ENCODE results near the gene SETBP1.
"Not testable (repeated sequence)": the region's sequence is repeated elsewhere in the genome, so short reads cannot be mapped to it uniquely, and the experiment has no call there.

Gene SETBP1

DNA sequence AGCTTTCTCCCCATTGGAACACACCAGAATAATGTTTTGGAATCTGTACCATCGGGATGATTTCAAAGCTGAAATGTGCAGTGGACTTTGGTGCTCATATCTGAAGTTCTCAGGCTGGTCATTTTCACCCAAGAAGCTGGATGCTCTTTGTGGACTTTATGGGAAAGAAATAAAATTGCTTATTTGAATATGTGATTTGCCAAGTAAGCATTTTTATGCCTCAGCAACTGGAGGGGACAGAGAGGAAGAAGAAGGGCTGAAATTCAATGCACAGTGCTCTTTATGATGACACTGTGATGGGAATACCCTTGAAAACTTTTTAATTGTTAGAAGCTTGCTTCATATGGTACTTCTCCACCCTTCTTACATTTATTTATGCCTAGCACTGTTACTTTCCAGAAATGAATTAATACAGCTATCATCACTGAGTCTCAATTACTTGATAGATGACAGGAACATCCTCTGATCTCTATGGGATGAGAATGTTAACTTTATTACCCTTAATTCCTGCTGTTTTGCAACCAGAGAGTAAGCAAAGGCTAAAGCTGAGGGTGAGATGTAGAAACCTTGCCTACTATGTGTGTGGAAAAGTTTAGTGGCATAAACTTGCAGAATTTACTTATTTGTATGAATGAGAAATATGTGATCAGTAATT is 23.6 kb downstream of the SETBP1 start:
- DNase-seq (ENCODE audit: low read depth in 2 of 2) = no peak

DNA sequence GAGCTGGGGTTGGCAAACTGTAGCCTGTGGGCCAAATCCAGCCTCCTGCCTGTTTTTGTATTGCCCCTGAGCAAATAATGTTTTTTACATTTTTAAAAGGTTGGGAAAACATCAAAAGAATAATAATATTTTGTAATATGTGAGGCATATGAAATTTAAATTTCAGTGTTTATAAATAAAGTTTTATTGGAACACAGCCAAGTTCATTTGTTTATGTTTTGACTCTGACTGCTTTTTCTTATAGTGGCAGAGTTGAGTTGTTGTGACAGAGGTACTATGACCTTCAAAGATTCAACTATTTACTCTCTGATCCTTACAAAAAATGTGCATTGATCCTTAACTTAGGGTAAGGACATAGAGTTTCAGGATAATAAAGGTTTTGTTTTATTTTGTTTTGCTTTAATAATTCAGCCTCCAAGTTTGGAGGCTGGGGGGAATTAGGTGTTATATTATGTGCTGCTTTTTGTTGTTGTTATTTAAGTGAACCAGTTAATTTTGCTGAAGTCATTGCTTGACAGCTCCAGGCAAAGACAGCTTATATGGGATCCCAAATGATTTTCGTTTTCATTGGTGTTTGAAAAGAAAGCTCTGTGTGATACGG is 24.5 kb downstream of the SETBP1 start:
- no peak for DNase-seq (ENCODE audit: low read depth in 2 of 2)

DNA sequence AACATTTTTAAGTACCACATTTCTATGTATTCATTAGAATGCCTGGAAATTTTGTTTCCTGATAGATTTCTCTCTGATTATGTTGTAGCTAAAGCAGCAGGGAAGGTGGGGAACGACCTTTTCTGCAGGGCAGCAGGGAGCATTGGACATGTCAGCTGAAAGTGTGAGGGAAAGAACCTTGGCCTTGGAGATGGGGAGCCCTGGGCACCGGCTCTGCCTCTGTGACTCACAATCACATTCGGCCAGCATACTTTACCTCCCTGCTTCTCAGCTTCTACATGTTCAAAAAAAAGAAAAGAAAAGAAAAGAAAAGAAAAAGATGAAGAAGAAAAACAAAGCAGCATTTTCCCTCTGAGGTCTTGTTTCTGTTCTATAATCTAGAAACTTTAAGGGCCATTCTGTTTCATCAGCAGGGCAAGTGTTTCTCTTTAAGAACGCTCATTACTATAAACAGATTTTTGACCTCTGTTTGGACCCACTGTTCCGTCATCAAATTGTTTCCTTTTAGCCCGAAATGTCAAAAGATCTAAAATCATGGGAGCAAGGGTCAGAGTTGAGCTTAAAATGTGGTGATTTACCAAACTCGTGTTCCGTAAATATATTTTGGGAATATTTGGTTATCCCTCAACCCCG is 27.9 kb downstream of the SETBP1 start:
- DNase-seq (ENCODE audit: low read depth in 2 of 2) = no peak

DNA sequence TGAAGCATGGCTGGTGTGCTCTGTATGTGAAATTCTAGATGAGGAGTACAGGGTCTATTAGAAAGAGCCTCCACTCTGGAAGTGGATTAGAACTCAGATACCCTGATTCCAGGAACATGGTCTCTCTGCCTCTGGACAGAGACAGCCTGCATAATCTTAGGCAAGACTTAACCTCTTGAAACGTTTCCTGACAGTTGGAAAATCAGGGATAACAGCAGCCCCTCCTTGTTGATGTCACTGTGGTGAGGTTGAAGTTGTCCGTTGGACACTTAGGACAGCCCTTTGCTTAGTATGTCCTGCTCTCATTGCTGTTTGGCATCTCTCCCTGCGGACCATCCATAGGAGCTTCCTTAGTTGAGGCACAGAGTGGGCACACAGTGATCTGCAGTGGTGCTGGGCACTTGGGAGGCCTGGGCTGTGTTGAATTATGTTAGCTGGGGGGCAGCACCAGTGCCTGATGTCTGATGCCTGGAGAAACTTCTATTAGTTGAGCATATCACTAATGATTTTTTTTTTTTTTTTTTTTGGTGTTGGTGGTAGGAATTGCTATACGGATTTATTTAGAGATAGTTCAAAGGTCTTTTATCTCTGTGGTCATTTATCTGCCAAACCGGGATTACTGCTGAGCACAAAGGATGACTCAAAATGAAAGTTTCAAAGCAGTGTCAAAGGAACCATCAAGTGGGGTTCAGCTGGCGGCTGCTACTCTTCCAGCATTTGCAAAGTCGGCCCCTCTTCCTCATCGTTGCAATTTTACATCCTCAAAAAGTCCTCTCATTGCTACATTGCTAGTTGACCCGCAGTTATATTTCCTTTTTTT is 28.8 kb downstream of the SETBP1 start:
- DNase-seq (ENCODE audit: low read depth in 2 of 2) = no peak

GRCh38 chr18:44710931-44711330 is 30.2 kb downstream of the SETBP1 start:
- DNase-seq (ENCODE audit: low read depth in 2 of 2) = no peak

DNA sequence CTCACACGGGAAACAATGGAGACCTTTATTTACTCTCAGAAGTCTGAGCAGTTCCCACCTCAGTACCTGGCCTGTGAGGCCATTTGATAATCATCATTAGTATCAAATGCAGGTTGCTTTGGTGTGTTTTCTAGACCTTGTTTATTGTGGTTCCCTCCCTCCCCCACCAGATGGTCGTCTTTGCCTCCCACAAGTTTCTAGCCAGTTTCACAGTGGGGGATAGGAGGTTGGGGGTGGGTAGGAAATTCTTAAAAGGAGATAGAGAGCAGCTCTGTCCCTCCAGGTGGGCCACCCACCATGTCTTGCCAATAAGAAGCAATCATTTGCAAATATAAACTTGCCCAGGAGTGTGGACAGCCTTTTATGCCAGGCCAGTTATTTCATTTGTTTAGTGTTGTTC is 31.3 kb downstream of the SETBP1 start:
- no peak for DNase-seq (ENCODE audit: low read depth in 2 of 2)

DNA sequence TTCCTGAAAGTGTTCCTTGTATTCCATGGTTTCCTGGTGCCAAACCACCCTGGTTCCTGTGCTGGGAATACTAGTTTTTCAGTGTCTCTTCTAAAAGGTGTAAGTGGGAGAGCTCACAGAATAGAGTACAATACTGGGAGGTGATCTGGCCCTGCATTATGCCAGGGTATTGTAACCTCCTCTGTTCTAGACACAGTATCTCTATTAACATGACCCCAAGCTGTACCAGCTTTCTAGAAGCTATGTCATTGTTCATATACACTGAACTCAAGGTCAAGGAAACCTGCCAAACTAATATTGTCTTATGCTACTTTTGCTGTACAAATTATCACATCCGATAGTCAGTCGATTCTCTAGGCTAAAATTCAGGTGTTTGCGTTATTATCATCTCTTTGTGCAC is 32.7 kb downstream of the SETBP1 start:
- DNase-seq (ENCODE audit: low read depth in 2 of 2) = no peak

DNA sequence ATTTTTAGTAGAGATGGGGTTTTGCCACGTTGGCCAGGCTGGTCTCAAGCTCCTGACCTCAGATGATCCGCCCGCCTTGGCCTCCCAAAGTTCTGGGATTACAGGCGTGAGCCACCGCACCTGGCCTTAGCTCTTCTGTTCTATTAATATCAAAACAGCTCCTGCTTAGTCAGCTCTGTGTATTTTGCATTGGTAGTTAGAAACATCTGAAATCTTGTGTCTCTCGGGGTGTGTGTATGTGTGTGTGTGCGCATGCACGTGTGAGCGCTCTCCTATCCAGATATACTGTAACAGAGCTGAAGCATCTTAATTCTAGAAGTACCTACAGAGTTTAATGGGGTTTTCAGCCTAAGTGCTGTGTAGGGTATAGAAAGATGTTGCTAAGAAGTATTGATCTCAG is 33.7 kb downstream of the SETBP1 start:
- no peak for DNase-seq (ENCODE audit: low read depth in 2 of 2)

DNA sequence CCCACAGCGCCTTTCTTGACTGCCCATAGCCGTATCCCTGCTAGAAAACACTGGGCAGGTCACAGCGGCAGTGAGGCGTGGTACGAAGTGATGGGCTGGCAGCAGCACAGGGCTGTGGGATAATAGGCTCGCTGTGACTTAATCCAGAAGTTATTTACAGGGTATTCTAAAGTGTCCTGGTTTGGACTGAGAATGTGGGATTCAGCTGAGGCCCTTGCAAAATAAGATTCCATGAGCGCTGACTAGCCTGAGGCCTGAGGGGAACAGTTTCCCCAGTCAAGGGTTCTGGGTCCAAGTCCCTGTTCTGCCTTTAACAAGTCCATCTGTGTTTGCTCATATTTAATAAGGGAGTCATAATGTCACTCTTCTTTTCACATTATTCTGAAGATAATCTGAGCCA is 34.6 kb downstream of the SETBP1 start:
- DNase-seq (ENCODE audit: low read depth in 2 of 2) = no peak

DNA sequence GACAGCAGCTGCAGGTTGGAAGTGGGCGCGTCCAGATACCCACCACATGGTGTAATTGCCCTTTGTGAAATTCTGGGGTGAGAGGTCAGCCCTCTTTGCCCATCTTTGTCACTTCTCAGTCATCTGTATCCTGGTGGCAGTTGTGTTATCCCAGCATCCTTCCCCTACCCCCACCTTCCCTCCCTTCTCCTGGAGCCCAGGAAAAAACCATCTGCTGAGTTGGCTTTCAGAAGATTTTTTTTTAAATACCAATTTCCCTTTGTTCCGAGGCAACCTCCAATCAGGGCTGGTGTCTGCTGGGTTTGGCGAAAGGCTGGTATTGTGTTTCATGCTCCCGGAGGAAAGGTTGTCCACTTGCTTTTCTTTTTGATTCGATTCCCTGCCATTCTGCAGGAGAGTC is 35.2 kb downstream of the SETBP1 start:
- DNase-seq (ENCODE audit: low read depth in 2 of 2) = no peak

DNA sequence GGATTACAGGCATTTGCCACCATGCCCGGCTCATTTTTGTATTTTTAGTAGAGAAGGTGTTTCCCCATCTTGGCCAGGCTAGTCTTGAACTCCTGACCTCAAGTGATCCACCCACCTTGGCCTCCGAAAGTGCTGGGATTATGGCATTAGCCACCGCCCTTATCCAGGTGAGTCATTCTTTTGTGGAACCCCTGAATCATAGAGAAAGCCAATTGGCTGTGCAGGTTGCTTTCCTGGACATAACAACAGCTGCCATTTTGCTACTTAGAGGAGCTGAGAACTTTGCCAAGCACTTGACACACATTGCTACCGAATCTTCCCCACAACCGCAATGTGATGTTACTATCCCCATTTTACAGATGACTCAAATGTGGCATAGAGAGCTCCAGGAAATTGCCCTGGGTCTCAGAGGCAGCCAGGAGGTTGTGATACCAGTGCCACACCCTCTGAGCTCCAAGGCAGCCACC is 36.0 kb downstream of the SETBP1 start:
- DNase-seq (ENCODE audit: low read depth in 2 of 2) = no peak

DNA sequence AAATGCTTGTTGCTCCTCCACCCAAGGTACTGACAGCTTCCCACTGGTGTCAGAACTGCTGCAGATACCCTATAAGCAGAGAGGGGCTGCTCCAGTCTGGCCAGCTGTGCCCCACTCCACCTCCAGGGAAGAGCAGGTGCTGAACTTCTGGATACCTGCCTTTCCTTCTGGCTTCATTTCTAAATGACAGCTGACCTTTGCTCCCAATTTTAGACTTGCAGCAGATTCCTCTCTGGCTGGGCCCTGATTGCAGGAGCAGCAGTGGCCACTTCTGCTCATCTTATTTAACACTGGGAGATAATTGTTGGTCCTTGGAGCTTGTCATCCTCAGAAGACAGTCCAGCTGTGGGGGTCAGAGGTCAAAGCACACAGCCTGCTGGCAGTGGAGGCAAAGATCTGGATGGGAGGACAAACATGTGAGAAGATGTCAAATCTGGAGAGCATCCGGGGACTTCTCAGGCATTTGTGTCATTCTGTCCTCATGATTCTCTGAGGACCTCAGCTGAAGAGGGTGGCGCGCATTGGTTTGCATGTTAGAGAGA is 38.9 kb downstream of the SETBP1 start:
- no peak for DNase-seq (ENCODE audit: low read depth in 2 of 2)

DNA sequence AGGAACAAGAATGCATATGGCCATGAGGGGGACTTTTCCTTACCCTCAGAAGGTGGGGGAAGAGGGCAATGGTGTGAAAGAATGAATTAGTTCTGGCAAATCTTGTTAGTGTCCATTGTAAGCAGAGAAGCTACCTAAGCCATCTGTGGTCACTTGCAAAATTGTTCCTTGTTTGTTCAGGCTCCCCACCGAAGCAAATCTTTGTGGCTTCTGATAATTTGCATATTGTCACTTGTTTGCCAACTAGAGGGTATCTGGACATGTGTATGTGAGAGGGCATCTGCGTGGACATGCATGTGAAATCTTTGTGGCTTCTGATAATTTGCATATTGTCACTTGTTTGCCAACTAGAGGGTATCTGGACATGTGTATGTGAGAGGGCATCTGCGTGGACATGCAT is 41.1 kb downstream of the SETBP1 start:
- not testable (repeated sequence) for DNase-seq (ENCODE audit: low read depth in 2 of 2)

DNA sequence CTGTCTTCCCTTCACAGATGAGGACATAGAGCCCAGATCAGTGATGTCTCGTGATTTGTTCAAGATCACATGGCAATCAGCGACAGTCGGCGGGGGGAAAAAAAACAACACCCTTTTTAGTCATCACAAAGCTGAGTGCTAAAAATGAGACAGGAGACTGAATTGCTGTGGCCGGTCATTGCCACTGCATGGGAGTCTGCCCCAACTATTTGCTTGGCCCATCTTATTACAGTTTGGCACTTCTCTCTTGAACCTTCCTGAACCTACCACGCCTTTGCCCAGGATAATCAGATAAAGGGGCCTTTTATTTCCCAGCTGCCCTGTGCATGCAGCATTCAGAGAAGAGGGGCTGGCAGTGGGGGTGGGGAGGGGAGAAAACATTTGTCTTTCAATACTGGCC is 42.7 kb downstream of the SETBP1 start:
- no peak for DNase-seq (ENCODE audit: low read depth in 2 of 2)

DNA sequence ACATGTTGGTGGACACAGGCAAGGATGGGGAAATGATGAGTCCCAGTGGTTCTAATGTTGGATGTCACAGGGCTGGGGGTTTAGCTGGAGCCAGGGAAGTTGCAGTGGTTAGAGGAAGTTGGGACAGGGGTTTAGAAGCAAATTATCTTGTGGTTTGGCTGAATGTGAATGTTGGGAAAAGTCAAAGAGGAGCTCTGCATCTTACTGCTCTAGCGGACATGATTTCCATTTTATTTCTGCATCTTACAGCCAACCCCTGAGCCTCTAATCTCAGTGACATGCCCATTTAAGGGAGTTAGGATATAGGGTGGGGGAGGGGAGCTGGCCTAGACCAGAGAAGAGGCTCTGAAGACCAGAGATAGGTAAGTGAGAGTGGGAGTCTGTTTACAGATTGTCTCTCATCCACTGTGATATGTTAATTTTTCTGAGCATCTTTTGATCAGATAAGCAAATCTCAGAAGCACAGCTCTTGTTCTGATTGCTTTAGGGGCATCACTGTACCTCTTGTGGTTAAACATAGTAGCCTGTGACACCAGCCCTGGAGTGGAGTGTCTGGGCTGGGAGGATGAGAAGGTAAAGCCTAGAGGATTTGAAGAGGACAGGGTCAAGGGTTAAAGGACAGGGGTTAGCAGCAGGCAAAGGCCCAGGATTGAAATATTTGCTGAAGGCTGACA is 43.6 kb downstream of the SETBP1 start:
- no peak for DNase-seq (ENCODE audit: low read depth in 2 of 2)

GRCh38 chr18:44725300-44726058 is 44.8 kb downstream of the SETBP1 start:
- DNase-seq (ENCODE audit: low read depth in 2 of 2) = peak; percentile 46 to 51

DNA sequence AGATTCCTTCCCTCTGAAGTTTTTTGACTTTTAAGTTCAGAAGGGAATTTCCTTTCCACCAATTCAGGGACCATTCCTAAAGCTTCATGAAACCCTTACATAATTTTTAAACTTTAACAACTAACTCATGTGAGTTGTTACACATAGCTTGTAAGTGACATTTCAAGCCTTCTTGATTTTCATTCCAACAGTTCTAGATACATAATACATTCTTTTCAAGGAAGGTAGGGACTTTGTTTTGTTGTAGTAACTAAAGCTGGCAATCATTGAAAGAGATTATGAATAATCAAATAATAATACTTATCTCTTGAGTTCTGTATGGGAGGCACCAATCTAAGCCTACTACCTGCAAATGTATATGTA is 45.4 kb downstream of the SETBP1 start:
- DNase-seq (ENCODE audit: low read depth in 2 of 2) = no peak

- no peak for DNase-seq (ENCODE audit: low read depth in 2 of 2)
These were observed 46.6 kb downstream of the SETBP1 start for GRCh38 chr18:44727291-44727690.

- DNase-seq (ENCODE audit: low read depth in 2 of 2) = peak in 1 of 2 donors; percentile 7
These were observed 49.0 kb downstream of the SETBP1 start for GRCh38 chr18:44729631-44730101.

- DNase-seq (ENCODE audit: low read depth in 2 of 2) = no peak
These were observed 50.3 kb downstream of the SETBP1 start for GRCh38 chr18:44730803-44731529.

Measured in stimulated activated CD4-positive, alpha-beta T cell treated with anti-CD3 and anti-CD28 coated beads, Interleukin-1b, Interleukin-23, amount 100 ng/mL, for 4 hours (primary cell).